ENCODE measurements around the gene TOP3B.

The TOP3B gene

GRCh38 chr22:22001664-22002525 is 19.3 kb upstream of the TOP3B start:
- no peak for TF ChIP-seq CTCF (conservative IDR thresholded peaks at IDR 0.05; ENCODE audit: low read depth, low read length)
- DNase-seq (ENCODE audit: low read depth) = no peak
- H3K4me3 ChIP-seq (ENCODE audit: low read length) = no peak overlapping the region

GRCh38 chr22:21998595-21999247 is 16.1 kb upstream of the TOP3B start:
- no peak for TF ChIP-seq CTCF (conservative IDR thresholded peaks at IDR 0.05; ENCODE audit: low read depth, low read length)
- no peak overlapping the region for H3K4me3 ChIP-seq (ENCODE audit: low read length)
- no peak for DNase-seq (ENCODE audit: low read depth)

GRCh38 chr22:21996175-21996720 is 13.7 kb upstream of the TOP3B start:
- DNase-seq (ENCODE audit: low read depth) = no peak
- TF ChIP-seq CTCF (conservative IDR thresholded peaks at IDR 0.05; ENCODE audit: low read depth, low read length) = no peak
- no peak overlapping the region for H3K4me3 ChIP-seq (ENCODE audit: low read length)

GRCh38 chr22:21995660-21996059 is 13.1 kb upstream of the TOP3B start:
- no peak for TF ChIP-seq CTCF (conservative IDR thresholded peaks at IDR 0.05; ENCODE audit: low read depth, low read length)
- no peak overlapping the region for H3K4me3 ChIP-seq (ENCODE audit: low read length)
- no peak for DNase-seq (ENCODE audit: low read depth)

GRCh38 chr22:21994881-21995444 is 12.4 kb upstream of the TOP3B start:
- no peak overlapping the region for H3K4me3 ChIP-seq (ENCODE audit: low read length)
- DNase-seq (ENCODE audit: low read depth) = no peak
- no peak for TF ChIP-seq CTCF (conservative IDR thresholded peaks at IDR 0.05; ENCODE audit: low read depth, low read length)

GRCh38 chr22:21992593-21993237 is 10.1 kb upstream of the TOP3B start:
- H3K4me3 ChIP-seq (ENCODE audit: low read length) = no peak overlapping the region
- TF ChIP-seq CTCF (conservative IDR thresholded peaks at IDR 0.05; ENCODE audit: low read depth, low read length) = no peak
- DNase-seq (ENCODE audit: low read depth) = no peak

All from retinal pigment epithelial cell (primary cell).